ENCODE measurements around the gene MEIOSIN. TPM values are rescaled to one million over a fixed set of nuclear protein-coding genes. Genes with fewer than 3 reads are reported as not detected.

MEIOSIN gene
- total and polyA plus RNA-seq, 2 of the 13 experiments (the other 11 are each of a cell fraction or from before 2014, with no cell fraction given): not detected

DNA sequence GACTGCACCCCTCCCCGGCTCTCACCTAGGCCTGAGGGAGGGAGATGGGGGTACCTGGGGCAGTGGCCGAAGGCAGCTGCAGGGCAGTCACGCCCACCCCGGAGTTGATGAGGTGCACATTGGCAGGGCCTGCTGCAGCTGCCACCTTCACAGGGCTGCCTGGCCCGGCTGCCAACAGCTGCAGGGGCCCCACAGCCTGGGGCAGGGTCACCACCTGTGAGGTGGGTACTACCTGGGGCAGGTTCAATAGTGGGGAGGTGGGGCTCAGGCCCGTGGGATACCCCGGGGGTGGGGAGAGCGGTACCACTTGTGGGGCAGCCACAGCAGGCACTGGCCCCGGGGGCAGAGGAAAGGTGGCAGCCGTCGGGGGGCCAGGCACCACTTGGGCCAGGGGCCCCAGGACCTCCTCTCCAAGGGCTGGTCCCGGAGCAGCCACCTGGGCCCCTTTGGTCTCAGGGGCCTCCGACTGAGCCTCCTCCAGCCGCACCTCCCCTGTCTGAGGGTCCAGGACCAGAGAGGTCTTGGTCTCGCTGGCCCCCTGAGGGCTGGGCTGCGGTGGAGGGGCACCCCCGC, 33.1 kb downstream of the MEIOSIN start (continued):
- TF ChIP-seq ZNF510 (CRISPR knock-in tag; IDR thresholded peaks at IDR 0.05; ENCODE audit: low read depth): no peak
- TF ChIP-seq MYC (CRISPR knock-in tag; IDR thresholded peaks at IDR 0.05; ENCODE audit: borderline replicate concordance): no peak
- TF ChIP-seq HNRNPK (IDR thresholded peaks at IDR 0.05; ENCODE audit: low read depth, low read length, poor library complexity, severe bottlenecking): no peak
- TF ChIP-seq, protein P1, sequence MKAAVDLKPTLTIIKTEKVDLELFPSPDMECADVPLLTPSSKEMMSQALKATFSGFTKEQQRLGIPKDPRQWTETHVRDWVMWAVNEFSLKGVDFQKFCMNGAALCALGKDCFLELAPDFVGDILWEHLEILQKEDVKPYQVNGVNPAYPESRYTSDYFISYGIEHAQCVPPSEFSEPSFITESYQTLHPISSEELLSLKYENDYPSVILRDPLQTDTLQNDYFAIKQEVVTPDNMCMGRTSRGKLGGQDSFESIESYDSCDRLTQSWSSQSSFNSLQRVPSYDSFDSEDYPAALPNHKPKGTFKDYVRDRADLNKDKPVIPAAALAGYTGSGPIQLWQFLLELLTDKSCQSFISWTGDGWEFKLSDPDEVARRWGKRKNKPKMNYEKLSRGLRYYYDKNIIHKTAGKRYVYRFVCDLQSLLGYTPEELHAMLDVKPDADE (CRISPR knock-in tag; IDR thresholded peaks at IDR 0.05): no peak
- TF ChIP-seq ZNF790 (CRISPR knock-in tag; IDR thresholded peaks at IDR 0.05; ENCODE audit: borderline replicate concordance): no peak
- TF ChIP-seq ZBTB38 (CRISPR knock-in tag; IDR thresholded peaks at IDR 0.05): no peak
- TF ChIP-seq MEIS2 (CRISPR knock-in tag; IDR thresholded peaks at IDR 0.05): no peak
- TF ChIP-seq, protein P2, sequence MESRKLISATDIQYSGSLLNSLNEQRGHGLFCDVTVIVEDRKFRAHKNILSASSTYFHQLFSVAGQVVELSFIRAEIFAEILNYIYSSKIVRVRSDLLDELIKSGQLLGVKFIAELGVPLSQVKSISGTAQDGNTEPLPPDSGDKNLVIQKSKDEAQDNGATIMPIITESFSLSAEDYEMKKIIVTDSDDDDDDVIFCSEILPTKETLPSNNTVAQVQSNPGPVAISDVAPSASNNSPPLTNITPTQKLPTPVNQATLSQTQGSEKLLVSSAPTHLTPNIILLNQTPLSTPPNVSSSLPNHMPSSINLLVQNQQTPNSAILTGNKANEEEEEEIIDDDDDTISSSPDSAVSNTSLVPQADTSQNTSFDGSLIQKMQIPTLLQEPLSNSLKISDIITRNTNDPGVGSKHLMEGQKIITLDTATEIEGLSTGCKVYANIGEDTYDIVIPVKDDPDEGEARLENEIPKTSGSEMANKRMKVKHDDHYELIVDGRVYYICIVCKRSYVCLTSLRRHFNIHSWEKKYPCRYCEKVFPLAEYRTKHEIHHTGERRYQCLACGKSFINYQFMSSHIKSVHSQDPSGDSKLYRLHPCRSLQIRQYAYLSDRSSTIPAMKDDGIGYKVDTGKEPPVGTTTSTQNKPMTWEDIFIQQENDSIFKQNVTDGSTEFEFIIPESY (CRISPR knock-in tag; IDR thresholded peaks at IDR 0.05): no peak
- TF ChIP-seq ZNF263 (CRISPR knock-in tag; IDR thresholded peaks at IDR 0.05): no peak
- no peak for TF ChIP-seq POGZ (CRISPR knock-in tag; IDR thresholded peaks at IDR 0.05)
- no peak for TF ChIP-seq IRX3 (CRISPR knock-in tag; IDR thresholded peaks at IDR 0.05; ENCODE audit: borderline replicate concordance, low read depth)

Measured in HepG2 (cell line).